Measurements from ENCODE around the gene GPC1. TPM values are rescaled to one million over a fixed set of nuclear protein-coding genes. Genes with fewer than 3 reads are reported as not detected.

GPC1 gene
- total RNA-seq, 1 experiment from 2014 or later: 5.8 TPM

DNA sequence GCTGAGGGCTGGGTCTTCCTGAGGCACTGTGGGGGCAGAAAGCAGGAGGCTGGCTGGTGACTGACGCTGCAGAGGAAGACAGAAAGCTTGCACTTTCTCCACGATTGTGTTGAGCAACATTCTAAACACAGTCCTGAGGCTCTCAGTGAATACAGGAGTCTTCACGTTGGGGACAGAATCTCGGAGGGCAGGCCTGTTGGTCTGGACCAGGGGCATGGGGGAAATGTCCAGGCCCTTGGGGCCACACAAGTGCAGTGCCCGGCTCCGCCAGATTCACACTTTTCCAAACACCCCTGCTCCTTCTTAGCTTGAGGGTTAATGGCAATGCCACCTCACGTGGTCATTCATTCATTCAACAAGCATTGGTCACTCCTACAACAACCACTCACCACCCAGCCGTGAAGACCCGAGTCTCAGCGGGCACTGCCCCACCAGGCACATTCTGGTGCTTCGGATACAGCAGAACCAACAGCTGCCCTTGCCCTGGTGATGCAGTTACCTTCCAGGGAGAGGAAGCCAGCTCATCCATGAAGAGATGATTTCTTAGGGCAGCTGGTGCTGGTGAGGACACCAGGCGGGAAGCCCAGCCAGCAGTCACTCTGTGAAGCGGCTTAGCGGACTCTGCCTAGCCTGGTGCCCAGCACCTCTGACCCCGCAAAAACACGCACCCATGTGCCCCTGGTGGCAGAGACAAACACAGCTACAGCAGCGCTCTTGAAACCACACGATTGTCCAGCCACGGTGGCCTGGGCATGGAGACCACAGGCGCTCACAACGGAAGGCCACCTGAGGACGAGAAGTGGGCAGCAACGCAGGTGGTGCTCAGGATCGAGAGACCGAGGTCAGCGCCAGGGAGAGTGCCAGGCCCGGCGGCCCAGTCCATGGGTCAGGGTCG, 10.9 kb upstream of the GPC1 start:
- in situ Hi-C loops (cut with HindIII; ENCODE audit: low pct_unique_long_range_greater_than_20kb, low sequenced_read_pairs): no loop called here
- DNase-seq (ENCODE audit: low read depth, low spot score): no peak

DNA sequence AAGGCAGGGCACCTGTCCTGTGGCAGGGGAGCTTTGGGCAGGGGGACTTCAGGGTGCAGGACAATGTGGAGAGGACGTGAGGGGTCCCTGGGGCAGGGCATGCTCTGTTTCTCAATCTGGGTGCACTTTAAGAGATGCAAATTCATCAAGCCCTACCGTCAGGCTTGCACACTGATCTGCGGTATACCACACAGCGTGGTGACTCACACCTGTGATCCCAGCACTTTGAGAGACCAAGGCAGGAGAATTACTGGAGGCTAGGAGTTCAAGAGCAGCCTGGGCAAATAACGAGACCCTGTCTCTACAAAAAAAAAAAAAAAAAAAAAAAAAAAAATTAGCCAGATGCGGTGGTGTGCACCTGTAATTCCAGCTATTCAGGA, 10.2 kb upstream of the GPC1 start:
- in situ Hi-C loops (cut with HindIII; ENCODE audit: low pct_unique_long_range_greater_than_20kb, low sequenced_read_pairs): no loop called here
- DNase-seq (ENCODE audit: low read depth, low spot score): no peak

DNA sequence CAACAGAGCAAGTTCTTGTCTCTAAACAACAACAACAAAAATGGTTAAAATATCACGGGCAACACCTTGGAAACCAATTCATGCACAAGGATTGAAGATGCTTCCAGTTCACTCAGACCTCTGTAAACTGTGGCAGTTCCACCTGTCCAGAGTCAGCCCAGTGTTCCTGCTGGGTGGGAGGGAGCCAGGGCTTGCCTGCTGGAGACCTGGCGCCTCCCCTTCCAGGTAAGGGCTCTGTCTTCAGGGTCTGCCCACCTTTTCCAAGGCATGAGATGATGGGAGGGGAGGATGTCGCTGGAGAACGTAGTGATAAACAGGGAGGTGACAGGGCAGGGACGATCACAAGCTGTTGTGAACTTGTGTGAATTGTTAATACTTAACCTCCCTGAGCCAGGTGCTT, 9.8 kb upstream of the GPC1 start:
- DNase-seq (ENCODE audit: low read depth, low spot score): no peak
- in situ Hi-C loops (cut with HindIII; ENCODE audit: low pct_unique_long_range_greater_than_20kb, low sequenced_read_pairs): no loop called here

DNA sequence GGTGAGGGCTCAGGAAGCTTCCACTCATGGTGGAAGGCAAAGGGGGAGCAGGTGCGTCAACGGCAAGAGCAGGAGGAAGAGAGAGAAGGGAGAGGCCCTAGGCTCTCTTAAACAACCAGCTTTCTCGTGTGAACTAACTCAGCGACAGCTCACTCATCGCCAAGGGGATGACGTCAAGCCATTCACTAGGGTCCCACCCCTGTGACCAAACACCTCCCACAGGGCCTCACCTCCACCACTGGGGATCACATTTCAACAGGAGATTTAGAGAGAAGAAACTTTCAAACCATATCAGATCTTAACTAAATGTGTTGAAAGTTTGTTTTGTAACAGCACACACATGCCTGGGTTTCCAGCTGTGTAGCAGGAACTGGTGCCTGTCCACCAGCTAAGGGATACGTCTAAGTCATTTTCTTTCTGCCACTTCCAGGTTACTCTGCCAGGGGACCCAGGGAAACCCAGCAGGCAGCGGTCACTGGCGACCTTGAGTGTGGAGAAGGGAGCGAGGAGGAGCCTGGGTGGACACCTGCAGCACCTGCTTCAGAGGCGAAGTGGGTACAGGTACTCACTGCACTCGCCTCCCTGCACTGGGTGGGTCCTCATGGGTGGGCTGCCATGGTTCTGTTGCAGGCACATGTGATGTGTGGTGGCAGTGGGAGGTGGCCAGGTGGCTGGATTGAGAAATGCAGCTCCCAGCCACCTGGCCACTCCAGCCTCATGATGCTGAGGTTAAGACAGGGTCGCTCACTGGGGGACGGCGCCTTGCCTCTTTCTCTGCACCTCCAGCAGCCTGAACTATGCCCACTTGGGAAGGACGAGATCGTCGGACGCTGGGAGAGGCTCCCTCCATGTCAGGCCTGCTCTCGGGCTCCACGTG, 8.4 kb upstream of the GPC1 start:
- in situ Hi-C loops (cut with HindIII; ENCODE audit: low pct_unique_long_range_greater_than_20kb, low sequenced_read_pairs): no loop called here
- no peak for DNase-seq (ENCODE audit: low read depth, low spot score)

DNA sequence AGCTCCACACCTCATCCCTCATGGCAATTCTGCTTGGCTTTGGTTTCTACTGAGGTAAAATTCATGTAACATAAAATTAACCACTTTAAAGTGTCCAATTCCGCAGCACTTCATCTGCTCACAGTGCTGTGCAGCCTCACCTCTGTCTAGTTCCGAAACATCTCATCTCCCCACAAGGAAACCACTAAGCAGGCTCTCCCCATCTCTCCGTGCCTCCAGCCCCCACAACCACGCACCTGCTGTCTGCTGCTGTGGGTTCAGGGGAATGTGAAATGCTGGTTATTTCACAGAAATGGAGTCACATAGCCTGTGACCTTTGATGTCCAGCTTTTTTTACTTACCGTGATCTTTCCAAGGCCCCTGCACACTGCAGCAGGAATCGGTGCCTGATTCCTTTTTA, 7.7 kb upstream of the GPC1 start:
- no peak for DNase-seq (ENCODE audit: low read depth, low spot score)
- in situ Hi-C loops (cut with HindIII; ENCODE audit: low pct_unique_long_range_greater_than_20kb, low sequenced_read_pairs): no loop called here

DNA sequence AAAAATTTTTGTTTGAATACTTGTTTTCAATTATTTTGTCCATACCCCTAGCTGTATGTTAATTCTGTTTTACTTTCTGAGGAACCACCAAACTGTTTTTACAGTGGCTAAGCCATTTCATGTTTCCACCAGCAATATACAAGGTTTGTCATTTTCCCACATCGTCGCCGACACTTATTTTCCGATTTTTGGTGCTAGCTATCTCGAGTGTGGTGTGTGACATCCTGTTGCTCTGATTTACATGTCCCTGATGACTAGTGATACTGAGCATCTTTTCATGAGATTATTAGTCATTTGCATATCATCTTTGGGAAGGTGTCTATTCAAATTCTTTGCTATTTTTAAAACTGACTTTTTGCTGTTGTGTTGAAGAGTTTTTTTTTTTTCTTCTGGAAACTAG, 7.2 kb upstream of the GPC1 start:
- no peak for DNase-seq (ENCODE audit: low read depth, low spot score)
- in situ Hi-C loops (cut with HindIII; ENCODE audit: low pct_unique_long_range_greater_than_20kb, low sequenced_read_pairs): no loop called here

DNA sequence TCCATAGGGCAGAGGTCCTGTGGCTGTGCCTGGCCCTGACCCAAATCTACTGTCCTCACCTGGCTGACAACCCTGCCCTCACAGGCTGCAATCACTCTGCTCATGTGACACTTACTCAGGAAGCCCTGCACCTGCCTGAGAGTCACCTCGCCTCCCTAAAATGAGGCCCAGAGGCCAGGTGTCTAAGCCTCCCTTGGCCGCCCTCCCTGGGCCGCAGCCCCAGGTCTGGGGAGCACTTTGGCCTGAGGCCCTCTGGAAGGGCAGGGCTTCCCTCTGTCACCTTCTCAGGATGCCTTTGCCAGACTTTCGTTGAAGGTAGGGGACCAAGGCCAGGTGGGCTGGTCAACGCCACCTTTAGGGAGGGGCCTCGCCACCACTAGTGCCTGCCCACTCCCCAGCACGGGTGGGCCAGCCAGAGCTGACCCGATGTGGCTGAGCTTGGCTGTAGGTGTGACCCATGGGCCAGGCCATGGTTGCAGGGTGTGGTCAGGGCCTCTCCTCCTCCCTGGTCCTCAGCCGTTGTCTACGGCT, 6.1 kb upstream of the GPC1 start:
- DNase-seq (ENCODE audit: low read depth, low spot score): no peak
- in situ Hi-C loops (cut with HindIII; ENCODE audit: low pct_unique_long_range_greater_than_20kb, low sequenced_read_pairs): no loop called here

DNA sequence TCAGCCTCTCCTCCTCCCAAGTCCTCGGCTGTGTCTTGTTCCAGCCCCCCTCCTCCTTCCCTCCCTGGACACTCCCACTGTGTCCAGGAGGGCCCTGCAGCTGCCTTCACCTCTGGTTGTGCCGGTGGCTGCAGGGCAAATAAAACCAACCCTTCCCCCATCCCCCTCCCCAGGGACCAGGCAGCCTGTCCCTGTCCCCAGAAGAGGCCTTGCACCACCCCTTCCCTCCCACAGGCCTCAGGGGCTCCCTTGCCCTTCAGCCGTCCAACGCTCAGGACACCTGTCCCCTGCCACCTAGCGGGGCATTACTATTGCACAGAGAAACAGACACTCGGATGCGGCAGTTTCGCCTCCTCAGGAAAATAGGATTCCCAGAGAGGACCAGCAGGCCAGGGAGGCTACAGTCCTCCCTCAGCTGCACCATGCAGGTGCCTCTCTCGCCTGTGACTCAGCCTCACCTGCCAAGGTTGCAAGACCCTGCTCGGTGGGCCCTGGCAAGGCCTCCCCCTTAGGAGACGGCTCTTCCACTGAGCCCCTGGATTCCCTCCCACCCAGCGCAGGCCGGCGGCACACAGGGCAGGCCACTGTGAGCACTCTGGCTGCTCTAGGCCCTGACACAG, 5.5 kb upstream of the GPC1 start:
- no peak for DNase-seq (ENCODE audit: low read depth, low spot score)
- in situ Hi-C loops (cut with HindIII; ENCODE audit: low pct_unique_long_range_greater_than_20kb, low sequenced_read_pairs): no loop called here

DNA sequence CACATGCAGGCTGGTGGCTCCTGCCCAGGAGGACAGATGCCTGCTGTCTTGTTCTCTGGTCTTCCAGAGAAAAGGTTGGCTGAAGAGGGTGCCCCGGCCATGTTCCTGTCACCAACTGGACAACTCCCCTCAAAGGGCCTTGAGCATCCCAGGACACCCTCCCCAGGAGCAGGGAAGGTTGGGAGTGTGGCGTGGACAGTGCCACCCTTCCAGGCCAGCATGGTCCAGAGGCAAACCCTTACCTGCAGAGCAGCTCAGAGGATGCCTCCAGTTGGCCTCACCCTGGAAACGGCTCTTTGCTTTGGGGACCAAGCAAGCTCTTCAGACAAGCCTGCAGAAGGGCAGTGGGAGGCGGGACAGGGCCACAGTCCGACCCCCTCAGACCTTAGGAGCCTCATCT, 4.9 kb upstream of the GPC1 start:
- DNase-seq (ENCODE audit: low read depth, low spot score): no peak
- in situ Hi-C loops (cut with HindIII; ENCODE audit: low pct_unique_long_range_greater_than_20kb, low sequenced_read_pairs): no loop called here

DNA sequence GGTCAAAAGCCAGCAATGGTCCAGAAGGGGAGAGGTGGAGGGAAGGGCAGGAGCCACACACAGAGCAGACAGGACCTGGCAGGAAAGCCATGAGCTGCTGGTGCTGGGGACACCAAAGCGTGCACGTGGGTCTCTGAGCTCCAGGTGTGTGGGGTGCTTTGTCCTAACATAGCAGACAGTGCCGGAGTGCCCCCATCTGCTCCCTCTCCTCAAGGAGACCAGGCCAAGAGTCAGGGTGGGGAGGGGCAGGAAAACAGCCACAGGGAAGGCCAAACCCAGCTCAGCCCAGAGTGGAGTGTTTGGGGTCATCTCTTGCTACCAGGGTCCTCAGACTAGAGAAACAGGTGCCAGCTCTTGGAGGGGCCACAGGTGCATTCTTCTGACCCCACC, 4.2 kb upstream of the GPC1 start:
- no peak for DNase-seq (ENCODE audit: low read depth, low spot score)

DNA sequence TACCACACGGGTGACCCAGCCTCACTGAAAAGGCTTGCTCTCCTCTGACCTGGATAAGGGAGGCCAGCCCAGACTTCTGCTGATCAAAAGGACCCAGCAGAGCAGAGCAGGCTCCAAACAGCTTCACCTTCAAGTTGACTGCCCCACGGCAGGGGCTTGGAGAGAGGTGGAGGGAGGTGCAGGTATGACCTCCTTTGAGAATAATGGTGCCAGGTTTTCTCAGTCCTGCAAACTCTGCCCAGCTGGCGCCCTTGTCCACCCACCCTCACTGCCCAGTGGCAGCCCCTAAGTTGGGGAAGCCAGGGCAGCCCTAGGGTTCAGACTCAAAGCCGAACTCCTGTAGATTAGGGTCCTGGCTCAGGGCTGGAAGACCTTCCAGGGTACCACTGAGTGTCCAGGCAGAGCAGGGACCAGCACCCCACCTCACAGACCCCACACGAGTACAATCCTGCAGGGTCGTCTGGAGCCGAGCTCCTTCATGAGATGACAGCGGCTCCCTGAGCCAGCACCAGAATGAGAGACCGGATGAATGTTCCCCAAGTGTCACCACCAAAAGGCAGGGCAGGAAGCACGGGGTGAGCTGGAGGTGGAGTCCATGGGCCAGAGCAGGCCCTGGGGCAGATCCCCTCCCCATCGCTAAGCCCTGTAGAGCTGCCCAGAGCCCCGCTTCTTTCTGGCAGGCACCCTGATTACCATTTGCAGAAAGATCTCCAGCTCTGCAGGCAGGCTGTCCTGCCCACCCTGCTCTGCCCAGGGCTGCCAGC, 3.6 kb upstream of the GPC1 start:
- in situ Hi-C loops (cut with HindIII; ENCODE audit: low pct_unique_long_range_greater_than_20kb, low sequenced_read_pairs): no loop called here
- no peak for DNase-seq (ENCODE audit: low read depth, low spot score)

More for the DNA sequence above, 4.2 kb upstream of the GPC1 start:
- in situ Hi-C loops (cut with HindIII; ENCODE audit: low pct_unique_long_range_greater_than_20kb, low sequenced_read_pairs): no loop called here

DNA sequence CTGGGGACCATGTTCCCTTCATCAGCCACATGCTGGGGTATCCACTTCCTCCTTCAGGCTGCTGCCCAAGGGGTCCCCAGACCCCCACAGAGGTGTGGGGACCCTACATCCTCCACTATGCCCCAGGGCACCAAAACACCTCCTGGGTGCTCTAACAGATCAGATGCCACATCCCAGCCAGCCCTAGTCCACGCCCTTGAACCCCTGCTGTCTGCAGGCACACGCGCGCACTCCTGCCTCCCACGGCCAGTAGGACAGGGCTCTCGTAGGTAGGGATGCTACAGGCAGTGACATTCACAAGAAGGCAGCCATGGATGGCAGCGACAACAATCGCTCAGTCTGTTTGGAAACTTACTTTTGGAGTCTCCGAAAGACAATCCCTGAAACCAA, 3.0 kb upstream of the GPC1 start:
- DNase-seq (ENCODE audit: low read depth, low spot score): no peak
- in situ Hi-C loops (cut with HindIII; ENCODE audit: low pct_unique_long_range_greater_than_20kb, low sequenced_read_pairs): no loop called here

DNA sequence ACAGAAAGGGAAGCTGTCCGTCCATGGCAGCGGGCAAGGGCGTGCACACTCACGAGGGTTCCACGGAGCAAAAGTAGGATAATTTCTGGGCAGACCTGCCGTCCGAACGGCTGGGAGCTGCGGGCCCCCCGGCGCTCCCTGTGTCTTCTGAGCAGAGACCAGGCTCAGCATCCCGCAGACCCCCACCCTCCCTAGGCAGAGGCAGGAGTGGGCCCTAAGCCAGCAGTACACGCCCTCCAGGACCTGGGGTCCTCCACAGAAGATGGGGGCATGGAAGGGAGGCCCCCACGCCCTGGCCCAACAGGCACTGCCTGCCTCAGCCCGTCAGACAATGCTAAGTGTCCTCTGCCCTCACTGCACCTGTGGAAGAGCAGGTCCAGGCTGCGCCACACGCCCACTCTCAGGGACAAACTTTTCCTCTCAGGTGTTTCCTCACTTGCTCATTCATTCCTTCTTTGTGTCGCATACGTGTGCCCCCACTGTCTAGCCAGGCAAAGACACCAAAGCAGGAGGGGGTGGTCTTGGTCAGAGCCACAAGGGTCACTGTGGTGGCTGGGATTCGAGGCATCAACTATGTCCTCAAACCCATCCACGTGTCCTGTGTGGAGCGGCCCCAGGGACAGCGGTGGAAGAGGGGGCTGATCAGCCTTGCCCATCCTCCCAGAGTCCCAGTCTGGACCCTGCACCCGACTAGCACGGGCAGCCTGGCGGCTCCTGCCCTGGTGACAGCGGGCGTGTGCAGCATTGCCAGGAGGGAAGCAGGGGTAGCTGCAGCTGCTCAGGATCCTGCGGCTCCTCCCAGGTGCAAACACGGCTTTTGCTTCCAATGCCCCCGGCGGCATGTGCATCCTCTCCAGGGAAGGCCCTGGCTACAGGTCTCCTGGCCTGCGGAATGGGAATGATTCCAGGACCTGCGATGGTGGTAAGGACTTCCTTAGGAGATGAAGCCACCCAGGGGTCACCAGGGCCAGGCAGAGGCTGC, 2.4 kb upstream of the GPC1 start:
- DNase-seq (ENCODE audit: low read depth, low spot score): no peak
- in situ Hi-C loops (cut with HindIII; ENCODE audit: low pct_unique_long_range_greater_than_20kb, low sequenced_read_pairs): no loop called here

DNA sequence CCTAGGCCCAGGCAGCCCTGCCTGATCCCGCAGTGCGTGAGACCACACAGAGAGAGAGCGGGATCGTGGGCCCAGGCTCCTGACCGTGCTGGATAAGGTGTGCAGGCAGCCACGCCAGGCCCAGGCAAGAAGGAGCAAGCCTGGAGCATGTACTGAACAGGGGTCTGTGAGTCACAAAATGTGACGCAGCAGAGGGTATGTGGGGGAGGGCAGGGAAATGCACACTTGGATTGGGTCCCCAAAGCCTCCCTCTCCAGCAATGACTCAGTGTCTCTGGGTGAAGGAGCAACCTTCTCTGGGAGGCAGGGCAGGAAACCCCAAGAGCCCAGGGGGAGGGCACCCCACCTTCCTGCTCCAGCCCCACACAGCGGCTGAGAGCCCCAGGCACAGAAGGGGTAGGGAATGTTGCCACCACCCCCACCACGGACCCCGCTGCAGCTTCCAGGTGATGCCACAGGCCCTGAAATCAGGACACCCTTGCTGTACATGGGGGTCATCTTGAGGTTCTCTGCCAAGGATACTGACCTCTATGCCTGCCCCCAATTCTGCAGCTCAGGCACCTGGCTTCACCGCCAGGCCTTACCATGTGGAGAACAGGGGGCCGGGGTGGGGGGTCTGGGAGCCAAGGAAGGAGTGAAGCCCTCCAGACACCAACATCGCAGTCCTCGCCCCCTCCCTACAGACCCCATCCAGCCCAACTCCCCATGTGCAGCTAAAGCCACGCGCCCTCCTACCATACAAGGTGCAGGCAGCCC, 1.3 kb upstream of the GPC1 start:
- in situ Hi-C loops (cut with HindIII; ENCODE audit: low pct_unique_long_range_greater_than_20kb, low sequenced_read_pairs): no loop called here
- DNase-seq (ENCODE audit: low read depth, low spot score): no peak

DNA sequence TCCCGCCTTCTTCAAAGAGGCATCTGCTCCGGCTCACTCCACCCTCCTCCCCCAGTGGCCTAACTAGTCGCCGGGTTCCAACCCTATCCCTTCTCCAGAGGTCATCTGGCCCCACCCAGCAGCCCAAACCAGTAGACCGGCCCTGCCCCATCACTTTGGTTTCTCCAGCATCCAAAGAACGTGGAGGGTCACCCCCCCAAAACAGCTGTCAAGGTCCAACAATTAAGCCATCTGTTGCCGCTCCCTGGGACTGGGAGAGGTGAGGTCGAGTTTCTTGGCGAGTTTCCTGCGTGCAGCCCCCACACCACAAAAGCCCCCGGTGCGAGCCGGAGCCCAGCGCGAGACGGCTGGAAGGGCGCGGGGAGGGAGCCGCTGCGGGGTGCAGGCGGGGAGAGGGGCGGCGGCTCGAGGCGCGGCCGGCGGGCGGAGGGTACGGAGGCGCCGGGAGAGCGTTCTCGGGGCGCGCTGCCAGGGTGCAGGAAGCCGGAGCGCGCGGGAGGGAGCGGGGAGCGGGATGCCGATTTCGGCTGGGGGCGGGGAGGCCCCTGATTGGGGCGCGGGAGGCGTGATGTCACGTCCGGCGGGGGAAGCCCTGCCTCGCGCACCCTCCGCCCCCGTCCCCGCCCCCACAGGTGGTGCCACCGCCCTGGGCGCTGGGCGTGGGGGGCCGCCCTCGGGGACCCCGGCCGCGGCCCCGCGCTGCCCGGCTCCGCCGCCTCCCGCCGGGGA, 571 bp upstream of the GPC1 start:
- in situ Hi-C loops (cut with HindIII; ENCODE audit: low pct_unique_long_range_greater_than_20kb, low sequenced_read_pairs): no loop called here
- DNase-seq (ENCODE audit: low read depth, low spot score): peak; percentile 76

Measured in SK-MEL-5 (cell line).